PFSK-1 (cell line): ENCODE measurements around the gene MRPS18B.

Source experiments
- FOXP2 ChIP-seq: optimal IDR thresholded peaks from 2 replicates; pipeline ENCODE3; 2011; ENCODE audit warnings: borderline replicate concordance, control low read depth, inconsistent platforms; ENCODE audit not compliant: insufficient read depth; ENCODE audit errors: extremely low read length, extremely low read depth
- POLR2AphosphoS5 ChIP-seq: IDR thresholded peaks from 2 replicates; pipeline ENCODE4 v1.6.1; 2012; ENCODE audit warnings: low read depth, mild to moderate bottlenecking, control low read depth, low read length, moderate library complexity
- SIN3A ChIP-seq: IDR thresholded peaks from 2 replicates; pipeline ENCODE4 v1.6.1; 2012; ENCODE audit warnings: mild to moderate bottlenecking, low read length, moderate library complexity, borderline replicate concordance; ENCODE audit not compliant: insufficient read depth
- TAF1 ChIP-seq: IDR thresholded peaks from 2 replicates; pipeline ENCODE4 v1.6.1; 2012; ENCODE audit warnings: low read length, control low read depth, borderline replicate concordance; ENCODE audit not compliant: insufficient read depth
- TF ChIP-seq, protein P1 (sequence below), 2 experiments: IDR thresholded peaks; 2 replicates each; pipeline versions ENCODE4 v1.6.1 to v1.8.0; 2011 to 2012; ENCODE audit warnings: low read depth in 2 of 2, low read length in 2 of 2, control low read depth in 1 of 2, inconsistent platforms in 1 of 2, mild to moderate bottlenecking in 1 of 2, moderate library complexity in 1 of 2; ENCODE audit not compliant: insufficient read depth in 1 of 2

MRPS18B gene

GRCh38 chr6:30626484-30627366 is 9.1 kb downstream of the MRPS18B start, which contains the start of gene ATAT1:
Gene ATAT1, plus strand, starts transcription at chr6:30626874.
- TF ChIP-seq FOXP2 (no peak), TAF1 (no peak), SIN3A (peak; percentile 44; the same call in 1 of the 2 replicates), POLR2AphosphoS5 (peak; percentile 85)

DNA sequence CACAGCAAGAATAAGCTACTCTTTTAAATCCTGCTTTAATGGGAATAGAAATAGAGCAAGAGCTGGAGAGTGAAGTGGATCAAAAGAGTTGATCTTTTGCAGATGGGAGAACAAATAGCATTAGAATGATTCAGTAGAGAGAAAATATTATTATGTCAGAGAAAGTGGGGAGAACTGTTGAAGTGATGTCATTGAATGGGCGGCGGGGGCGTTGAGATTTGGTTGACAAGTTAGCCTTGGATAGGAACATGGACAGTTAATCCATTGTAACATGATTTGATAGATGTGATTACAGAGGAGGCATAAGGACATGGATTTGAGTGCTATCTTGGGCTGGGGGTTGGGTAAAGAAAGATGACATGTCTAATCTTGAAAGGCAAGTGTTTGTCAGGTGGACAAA is 18.2 kb downstream of the MRPS18B start:
- TF ChIP-seq FOXP2 = no peak
- no peak for TF ChIP-seq POLR2AphosphoS5
- TF ChIP-seq TAF1 = no peak
- TF ChIP-seq SIN3A = no peak
- TF ChIP-seq, protein P1, sequence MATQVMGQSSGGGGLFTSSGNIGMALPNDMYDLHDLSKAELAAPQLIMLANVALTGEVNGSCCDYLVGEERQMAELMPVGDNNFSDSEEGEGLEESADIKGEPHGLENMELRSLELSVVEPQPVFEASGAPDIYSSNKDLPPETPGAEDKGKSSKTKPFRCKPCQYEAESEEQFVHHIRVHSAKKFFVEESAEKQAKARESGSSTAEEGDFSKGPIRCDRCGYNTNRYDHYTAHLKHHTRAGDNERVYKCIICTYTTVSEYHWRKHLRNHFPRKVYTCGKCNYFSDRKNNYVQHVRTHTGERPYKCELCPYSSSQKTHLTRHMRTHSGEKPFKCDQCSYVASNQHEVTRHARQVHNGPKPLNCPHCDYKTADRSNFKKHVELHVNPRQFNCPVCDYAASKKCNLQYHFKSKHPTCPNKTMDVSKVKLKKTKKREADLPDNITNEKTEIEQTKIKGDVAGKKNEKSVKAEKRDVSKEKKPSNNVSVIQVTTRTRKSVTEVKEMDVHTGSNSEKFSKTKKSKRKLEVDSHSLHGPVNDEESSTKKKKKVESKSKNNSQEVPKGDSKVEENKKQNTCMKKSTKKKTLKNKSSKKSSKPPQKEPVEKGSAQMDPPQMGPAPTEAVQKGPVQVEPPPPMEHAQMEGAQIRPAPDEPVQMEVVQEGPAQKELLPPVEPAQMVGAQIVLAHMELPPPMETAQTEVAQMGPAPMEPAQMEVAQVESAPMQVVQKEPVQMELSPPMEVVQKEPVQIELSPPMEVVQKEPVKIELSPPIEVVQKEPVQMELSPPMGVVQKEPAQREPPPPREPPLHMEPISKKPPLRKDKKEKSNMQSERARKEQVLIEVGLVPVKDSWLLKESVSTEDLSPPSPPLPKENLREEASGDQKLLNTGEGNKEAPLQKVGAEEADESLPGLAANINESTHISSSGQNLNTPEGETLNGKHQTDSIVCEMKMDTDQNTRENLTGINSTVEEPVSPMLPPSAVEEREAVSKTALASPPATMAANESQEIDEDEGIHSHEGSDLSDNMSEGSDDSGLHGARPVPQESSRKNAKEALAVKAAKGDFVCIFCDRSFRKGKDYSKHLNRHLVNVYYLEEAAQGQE (IDR thresholded peaks at IDR 0.05; ENCODE audit: insufficient read depth in 1 of 2, low read depth in 2 of 2, low read length in 2 of 2) = no peak

- TF ChIP-seq FOXP2 (no peak), TAF1 (no peak), SIN3A (no peak), POLR2AphosphoS5 (no peak)
- TF ChIP-seq, protein P1 (IDR thresholded peaks at IDR 0.05; ENCODE audit: insufficient read depth in 1 of 2, low read depth in 2 of 2, low read length in 2 of 2) = no peak
Measured at GRCh38 chr6:30640481-30640880, 22.8 kb downstream of the MRPS18B start.

DNA sequence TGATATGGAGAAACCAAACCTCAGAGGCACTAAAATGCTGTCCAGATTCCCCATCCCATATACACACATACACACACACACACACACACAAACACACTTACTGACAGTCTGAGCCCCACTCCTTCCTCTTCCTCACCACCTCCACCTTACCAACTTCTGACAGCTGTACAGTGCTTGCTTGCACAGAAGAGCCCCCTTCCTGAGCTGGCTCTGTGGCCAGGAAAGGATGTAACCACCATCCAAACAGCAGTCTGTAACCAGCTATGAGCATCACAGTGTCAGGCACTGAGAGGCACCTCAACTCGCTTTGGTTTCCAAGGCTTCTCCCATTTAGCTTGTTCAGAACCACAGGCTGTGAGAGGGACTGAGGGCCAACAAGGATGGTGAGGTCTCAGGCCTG is 23.4 kb downstream of the MRPS18B start:
- TF ChIP-seq SIN3A = no peak
- no peak for TF ChIP-seq POLR2AphosphoS5
- TF ChIP-seq TAF1 = no peak
- TF ChIP-seq, protein P1 (IDR thresholded peaks at IDR 0.05; ENCODE audit: insufficient read depth in 1 of 2, low read depth in 2 of 2, low read length in 2 of 2) = no peak
- TF ChIP-seq FOXP2 = no peak

- TF ChIP-seq POLR2AphosphoS5 (no peak), SIN3A (no peak), TAF1 (no peak), FOXP2 (no peak)
- TF ChIP-seq, protein P1 (IDR thresholded peaks at IDR 0.05; ENCODE audit: insufficient read depth in 1 of 2, low read depth in 2 of 2, low read length in 2 of 2) = no peak
Measured at GRCh38 chr6:30643656-30644055, 26.0 kb downstream of the MRPS18B start.
